Kidney (tissue), 14 donors: ENCODE results near the gene NPDC1. TPM values are rescaled to one million over a fixed set of nuclear protein-coding genes. Genes with fewer than 3 reads are reported as not detected.
A peak's percentile ranks its signal among the peaks of the same experiment; 100 is the strongest.

Experiments used
- DNase-seq, 5 donors: peaks; one replicate each; pipeline ENCODE4 v3.0.0-alpha.2; 2013 to 2020
- FAIRE-seq: peaks from 2 replicates; lab custom pipeline; 2012; peaks lifted over from hg19 to GRCh38; lab: Jason Lieb, UNC
- H3K27ac ChIP-seq, 2 donors: one replicate each; pipeline ENCODE4 v1.7.0; 2013; ENCODE audit warnings: low read depth in 2 of 2, low read length in 2 of 2, inconsistent platforms in 1 of 2
- H3K27me3 ChIP-seq: one replicate; pipeline ENCODE4 v1.7.1; 2013; ENCODE audit warnings: low read length, inconsistent platforms; ENCODE audit not compliant: control insufficient read depth, insufficient read depth
- H3K36me3 ChIP-seq, 3 donors: one replicate each; pipeline versions ENCODE4 v1.7.0 to v1.7.1; 2013; ENCODE audit warnings: low read length in 3 of 3, control low read depth in 1 of 3, inconsistent platforms in 1 of 3; ENCODE audit not compliant: insufficient read depth in 3 of 3, control insufficient read depth in 2 of 3
- H3K4me1 ChIP-seq, 3 donors: one replicate each; pipeline versions ENCODE4 v1.7.0 to v1.7.1; 2013; ENCODE audit warnings: low read length in 3 of 3, inconsistent platforms in 1 of 3, low read depth in 1 of 3; ENCODE audit not compliant: control insufficient read depth in 2 of 3, insufficient read depth in 2 of 3
- H3K4me3 ChIP-seq, 3 donors: one replicate each; pipeline versions ENCODE4 v1.7.0 to v1.8.1; 2013; ENCODE audit warnings: low read length in 3 of 3, control low read depth in 1 of 3, inconsistent platforms in 1 of 3
- H3K9ac ChIP-seq, 3 donors: one replicate each; pipeline versions ENCODE4 v1.7.0 to v1.7.1; 2013; ENCODE audit warnings: low read length in 3 of 3, control low read depth in 1 of 3, inconsistent platforms in 1 of 3
- H3K9me3 ChIP-seq, 3 donors: one replicate each; pipeline versions ENCODE4 v1.7.0 to v1.7.1; 2013; ENCODE audit warnings: low read length in 3 of 3, control low read depth in 1 of 3, inconsistent platforms in 1 of 3; ENCODE audit not compliant: control insufficient read depth in 2 of 3, insufficient read depth in 1 of 3
- CTCF ChIP-seq: IDR thresholded peaks from 3 replicates; pipeline ENCODE4 v1.5.1; 2012; ENCODE audit warnings: mild to moderate bottlenecking, moderate library complexity, borderline replicate concordance; ENCODE audit not compliant: insufficient read depth; ENCODE audit errors: extremely low read depth
- intact Hi-C: fragments of 100-400 bp; cut with DNase I; formaldehyde crosslinking; loops from one replicate; pipeline ENCODE4 v1.11.1; 2022
- polyA plus RNA-seq: library from polyadenylated mRNA; stranded (reverse); fragments of 350-450 nt; fragmentation: Illumina TruSeq; extraction: RNeasy Lipid Tissue Mini Kit (QIAGEN cat#74804); gene quantifications from one replicate; pipeline ENCODE4 v1.2.3, GENCODE V29; 2014; ENCODE audit warnings: low read depth, low replicate concordance; ENCODE audit not compliant: insufficient read depth
- total RNA-seq: library from RNA; stranded (reverse); fragmentation: NEBNext Ultra II Directional; extraction: Animal tissue kit (Norgen Biotek cat#: 25700); gene quantifications from one replicate; pipeline ENCODE4 v1.2.1, GENCODE V29; 2021
- donor health status: control.
- donor health status: control.
- donor health status: control.
- donor health status: control.
- donor health status: control.
- donor health status: DM: yes; HTN: yes; CAD: no.
- donor health status: Normal renal cell carcinoma (clear cell type).

NPDC1 gene
- total and polyA plus RNA-seq, 2 donors from 2014 or later, result 80.2 to 189 TPM

- Histone ChIP-seq H3K36me3 (peaks cover 0 to 5% (median 0%) of the 10 kb centered on the region in 3 donors), H3K27me3 (no peaks in the 10 kb centered on the region), H3K4me3 (no peak overlapping the region), H3K9me3 (no peaks in the 10 kb centered on the region), H3K4me1 (peaks cover 0 to 20% (median 10%) of the 10 kb centered on the region in 3 donors), H3K27ac (no peak overlapping the region), H3K9ac (no peak overlapping the region)
- DNase-seq, result peak in 4 of 5 donors; percentile 32 to 73 (median 59)
- no peak for TF ChIP-seq CTCF
- no peak for FAIRE-seq
- intact Hi-C loops, result no loop called here
These were observed 51.1 kb downstream of the NPDC1 start for GRCh38 chr9:136994888-136995230.

GRCh38 chr9:136994180-136994887, 51.6 kb downstream of the NPDC1 start:
- Histone ChIP-seq H3K27ac (no peak overlapping the region), H3K4me3 (no peak overlapping the region), H3K4me1 (peaks cover 0 to 20% (median 10%) of the 10 kb centered on the region in 3 donors), H3K27me3 (no peaks in the 10 kb centered on the region), H3K9me3 (no peaks in the 10 kb centered on the region), H3K9ac (no peak overlapping the region), H3K36me3 (peaks cover 0 to 5% (median 0%) of the 10 kb centered on the region in 3 donors)
- intact Hi-C loops, result no loop called here
- no peak for FAIRE-seq
- DNase-seq, result no peak
- no peak for TF ChIP-seq CTCF

GRCh38 chr9:136992819-136993369, 53.1 kb downstream of the NPDC1 start:
- Histone ChIP-seq H3K36me3 (peaks cover 0 to 5% (median 0%) of the 10 kb centered on the region in 3 donors), H3K9me3 (no peaks in the 10 kb centered on the region), H3K9ac (peak overlapping the region; percentile 18 to 73 (median 65)), H3K4me1 (peaks cover 0 to 20% (median 10%) of the 10 kb centered on the region in 3 donors), H3K27ac (peak overlapping the region in 1 of 2 donors; percentile 4), H3K4me3 (peak overlapping the region; percentile 51 to 77 (median 77)), H3K27me3 (no peaks in the 10 kb centered on the region)
- DNase-seq (no peak), FAIRE-seq (no peak)
- no peak for TF ChIP-seq CTCF
- intact Hi-C loops, result no loop called here
